ENCODE measurements around the gene DPP4. TPM values are rescaled to one million over a fixed set of nuclear protein-coding genes. Genes with fewer than 3 reads are reported as not detected.

DPP4 gene
- total and polyA plus RNA-seq, 4 experiments from 2014 or later = 38.5 to 124 (median 72.5) TPM

- H3K4me1 Mint-ChIP-seq = peaks cover 54 to 93% (median 76%) of the 10 kb centered on the region in 4 donors
- H3K4me3 ChIP-seq (ENCODE audit: low read length in 2 of 2) = no peak overlapping the region
- H3K9me3 Mint-ChIP-seq = peaks cover 0 to 2% (median 0%) of the 10 kb centered on the region in 8 donors
- H3K27ac Mint-ChIP-seq = peak overlapping the region; percentile 86 to 97 (median 96)
- peaks cover 71% of the 10 kb centered on the region for H3K4me1 ChIP-seq (ENCODE audit: insufficient read depth, low read length)
- intact Hi-C loops (cut with micrococcal nuclease) = no loop called here
- H3K27me3 ChIP-seq (ENCODE audit: insufficient read depth, low read length) = no peaks in the 10 kb centered on the region
- ChIA-PET POLR2A (ENCODE audit: partially characterized antibody) (interaction anchor here (1.6 to 8.4 kb wide), 3 partner anchors 10 to 110 kb away, joined by 3 to 114 read pairs (median 33); partner anchors contain the start of gene DPP4), CTCF (ENCODE audit: partially characterized antibody) (interaction anchor here (0.9 to 1.6 kb wide), 3 partner anchors 11 to 55 kb away, joined by 3 to 4 read pairs (median 3); partner anchors contain the start of gene DPP4)
- H3K27ac ChIP-seq (ENCODE audit: low read depth, low read length) = peak overlapping the region; percentile 56
- H3K9me3 ChIP-seq (ENCODE audit: control insufficient read depth in 1 of 2, low read length in 2 of 2) = no peaks in the 10 kb centered on the region
- no peaks in the 10 kb centered on the region for H3K27me3 Mint-ChIP-seq
- H3K4me3 Mint-ChIP-seq = peak overlapping the region in 7 of 8 donors; percentile 77 to 90 (median 86)
- peaks cover 13 to 21% of the 10 kb centered on the region in 2 donors for H3K36me3 Mint-ChIP-seq
- H3K36me3 ChIP-seq (ENCODE audit: insufficient read depth, low read length) = no peaks in the 10 kb centered on the region
- DNase-seq = no peak
These were observed 11.5 kb downstream of the DPP4 start for GRCh38 chr2:162062559-162062958.

DNA sequence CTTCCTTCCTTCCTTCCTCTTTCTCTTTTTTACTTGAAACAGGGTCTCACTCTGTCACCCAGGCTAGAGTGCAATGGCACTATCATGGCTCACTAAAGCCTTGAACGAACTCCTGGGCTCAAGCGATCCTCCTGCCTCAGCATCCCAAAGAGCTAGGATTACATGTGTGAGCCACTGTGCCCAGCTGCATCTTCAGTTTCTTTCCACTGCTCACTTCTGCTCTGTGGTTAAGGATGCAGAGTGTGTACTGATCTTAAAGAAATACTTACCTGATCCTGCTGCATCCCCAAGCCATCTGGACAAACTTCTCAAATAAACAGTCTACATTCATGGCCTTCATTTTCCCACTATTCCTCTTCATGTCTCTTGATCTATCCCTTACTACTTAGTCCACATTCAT is 13.0 kb downstream of the DPP4 start:
- H3K36me3 Mint-ChIP-seq = peaks cover 12 to 13% of the 10 kb centered on the region in 2 donors
- peak overlapping the region; percentile 43 to 91 (median 81) for H3K27ac Mint-ChIP-seq
- H3K27me3 Mint-ChIP-seq = no peaks in the 10 kb centered on the region
- peaks cover 64 to 93% (median 81%) of the 10 kb centered on the region in 4 donors for H3K4me1 Mint-ChIP-seq
- Histone ChIP-seq H3K9me3 (ENCODE audit: control insufficient read depth in 1 of 2, low read length in 2 of 2) (no peaks in the 10 kb centered on the region), H3K36me3 (ENCODE audit: insufficient read depth, low read length) (no peaks in the 10 kb centered on the region), H3K27ac (ENCODE audit: low read depth, low read length) (no peak overlapping the region), H3K27me3 (ENCODE audit: insufficient read depth, low read length) (no peaks in the 10 kb centered on the region), H3K4me1 (ENCODE audit: insufficient read depth, low read length) (peaks cover 86% of the 10 kb centered on the region), H3K4me3 (ENCODE audit: low read length in 2 of 2) (no peak overlapping the region)
- H3K9me3 Mint-ChIP-seq = peaks cover 0 to 2% (median 0%) of the 10 kb centered on the region in 8 donors
- intact Hi-C loops (cut with micrococcal nuclease) = no loop called here
- CTCF ChIA-PET (ENCODE audit: partially characterized antibody) = interaction anchor here (1.0 to 6.9 kb wide), 3 partner anchors 13 to 104 kb away, joined by 3 to 60 read pairs (median 3); partner anchors contain the start of gene DPP4
- DNase-seq = no peak
- POLR2A ChIA-PET (ENCODE audit: partially characterized antibody) = interaction anchor here (0.6 to 8.4 kb wide), 4 partner anchors 10 to 1726 kb away, joined by 3 to 114 read pairs (median 20); partner anchors contain the start of gene DPP4
- H3K4me3 Mint-ChIP-seq = peak overlapping the region in 7 of 8 donors; percentile 3 to 62 (median 17)

DNA sequence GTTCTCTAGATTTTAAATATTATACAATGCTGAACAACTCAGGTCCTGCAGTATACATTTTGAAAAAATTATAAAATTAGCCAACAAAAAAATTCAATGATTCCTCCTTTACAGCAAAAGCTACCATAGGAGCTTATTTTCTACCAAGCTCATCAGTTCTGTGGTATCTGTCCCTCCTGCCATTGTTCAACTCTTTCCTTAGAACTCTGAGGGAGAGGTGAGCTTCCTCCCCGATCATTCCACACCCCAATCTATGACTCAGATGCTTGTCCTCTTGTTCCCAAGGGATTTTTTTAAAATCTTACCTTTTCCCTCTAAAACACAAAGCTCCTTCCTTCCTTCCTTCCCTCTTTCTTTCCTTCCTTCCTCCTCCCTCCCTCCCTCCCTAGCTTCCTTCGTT is 13.5 kb downstream of the DPP4 start:
- ChIA-PET POLR2A (ENCODE audit: partially characterized antibody) (interaction anchor here (1.4 to 8.4 kb wide), 3 partner anchors 10 to 48 kb away, joined by 3 to 114 read pairs (median 37); partner anchors contain the start of gene DPP4), CTCF (ENCODE audit: partially characterized antibody) (interaction anchor here (6.9 kb wide), 1 partner anchor 13 kb away, joined by 60 read pairs; the partner anchor contains the start of gene DPP4)
- peak overlapping the region in 6 of 8 donors; percentile 7 to 67 (median 52) for H3K4me3 Mint-ChIP-seq
- Histone ChIP-seq H3K4me1 (ENCODE audit: insufficient read depth, low read length) (peaks cover 86% of the 10 kb centered on the region), H3K9me3 (ENCODE audit: control insufficient read depth in 1 of 2, low read length in 2 of 2) (no peaks in the 10 kb centered on the region), H3K27me3 (ENCODE audit: insufficient read depth, low read length) (no peaks in the 10 kb centered on the region), H3K4me3 (ENCODE audit: low read length in 2 of 2) (no peak overlapping the region), H3K36me3 (ENCODE audit: insufficient read depth, low read length) (no peaks in the 10 kb centered on the region), H3K27ac (ENCODE audit: low read depth, low read length) (no peak overlapping the region)
- H3K4me1 Mint-ChIP-seq = peaks cover 69 to 93% (median 85%) of the 10 kb centered on the region in 4 donors
- H3K9me3 Mint-ChIP-seq = peaks cover 0 to 2% (median 0%) of the 10 kb centered on the region in 8 donors
- no peaks in the 10 kb centered on the region for H3K27me3 Mint-ChIP-seq
- peak overlapping the region in 4 of 7 donors; percentile 15 to 87 (median 79) for H3K27ac Mint-ChIP-seq
- DNase-seq = no peak
- H3K36me3 Mint-ChIP-seq = peaks cover 12 to 14% of the 10 kb centered on the region in 2 donors
- intact Hi-C loops (cut with micrococcal nuclease) = no loop called here

DNA sequence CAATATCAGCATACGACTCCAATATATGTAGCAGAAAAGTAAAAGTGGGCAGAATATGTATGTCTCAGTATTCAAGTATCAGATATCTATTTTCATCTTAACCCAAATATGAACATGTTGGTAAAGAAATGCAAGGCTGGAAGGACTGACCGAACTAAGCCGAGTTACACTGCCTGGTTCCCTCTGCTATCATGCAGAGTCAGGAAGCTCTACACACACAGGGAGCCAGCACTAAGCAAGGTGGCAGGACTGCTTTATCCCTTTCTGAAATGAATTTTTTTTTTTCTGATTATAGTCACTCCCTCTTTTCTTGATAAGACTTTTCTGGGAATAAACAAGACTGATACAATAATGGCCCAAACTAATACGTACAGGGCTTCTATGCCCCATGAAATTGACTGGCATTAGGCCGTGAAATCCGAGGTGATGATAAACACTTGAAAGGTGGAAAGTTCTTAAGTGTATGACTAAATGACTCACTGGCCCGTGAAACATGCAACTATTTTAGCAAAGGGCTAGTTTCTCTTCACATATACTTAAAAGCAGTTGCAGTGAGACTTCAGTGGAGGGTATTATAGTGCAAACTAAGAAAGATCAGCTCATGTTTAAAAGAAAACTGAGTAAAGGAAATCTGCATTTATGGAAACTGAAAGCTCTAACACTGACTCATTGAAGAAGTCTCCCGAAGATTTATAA is 14.9 kb downstream of the DPP4 start:
- Histone ChIP-seq H3K27ac (ENCODE audit: low read depth, low read length) (peak overlapping the region; percentile 41), H3K4me1 (ENCODE audit: insufficient read depth, low read length) (peaks cover 84% of the 10 kb centered on the region), H3K36me3 (ENCODE audit: insufficient read depth, low read length) (no peaks in the 10 kb centered on the region), H3K4me3 (ENCODE audit: low read length in 2 of 2) (peak overlapping the region in 1 of 2 donors; percentile 4), H3K9me3 (ENCODE audit: control insufficient read depth in 1 of 2, low read length in 2 of 2) (no peaks in the 10 kb centered on the region), H3K27me3 (ENCODE audit: insufficient read depth, low read length) (no peaks in the 10 kb centered on the region)
- peaks cover 0 to 2% (median 0%) of the 10 kb centered on the region in 8 donors for H3K9me3 Mint-ChIP-seq
- intact Hi-C loops (cut with micrococcal nuclease) = loop anchor here (1.0 kb wide), 2 partner anchors 15 to 48 kb away; partner anchors contain the start of gene DPP4
- H3K36me3 Mint-ChIP-seq = peaks cover 11% of the 10 kb centered on the region in 2 donors
- POLR2A ChIA-PET (ENCODE audit: partially characterized antibody) = interaction anchor here (0.8 to 8.4 kb wide), 10 partner anchors 9 to 75 kb away, joined by 3 to 114 read pairs (median 4); partner anchors contain the start of gene DPP4
- H3K4me3 Mint-ChIP-seq = peak overlapping the region; percentile 75 to 91 (median 84)
- peaks cover 68 to 91% (median 80%) of the 10 kb centered on the region in 4 donors for H3K4me1 Mint-ChIP-seq
- H3K27me3 Mint-ChIP-seq = no peaks in the 10 kb centered on the region
- CTCF ChIA-PET (ENCODE audit: partially characterized antibody) = interaction anchor here (1.0 to 6.9 kb wide), 6 partner anchors 10 to 111 kb away, joined by 3 to 60 read pairs (median 4); partner anchors contain the start of gene DPP4
- H3K27ac Mint-ChIP-seq = peak overlapping the region; percentile 82 to 94 (median 91)
- DNase-seq = peak in 2 of 5 donors; percentile 16 to 47

DNA sequence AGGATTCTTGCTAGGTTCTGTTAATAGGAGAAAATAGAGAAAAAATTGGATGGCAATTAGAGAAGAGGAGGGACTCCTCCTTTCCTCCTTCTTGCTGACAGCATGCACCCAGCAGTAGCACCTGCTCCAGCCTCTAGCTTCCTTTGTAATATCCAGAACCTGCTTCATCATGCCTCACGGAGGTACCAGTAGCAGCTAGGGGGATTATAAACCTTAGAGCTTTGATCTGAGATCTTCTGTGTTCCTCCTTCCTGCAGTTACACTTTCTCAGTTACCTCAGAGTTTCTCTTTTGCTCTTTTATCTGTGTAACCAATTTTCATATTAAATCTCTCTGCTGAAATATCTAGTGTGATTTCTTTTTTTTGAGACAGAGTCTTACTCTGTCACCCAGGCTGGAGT is 16.6 kb downstream of the DPP4 start:
- peak overlapping the region in 1 of 2 donors; percentile 6 for H3K4me3 ChIP-seq (ENCODE audit: low read length in 2 of 2)
- H3K9me3 ChIP-seq (ENCODE audit: control insufficient read depth in 1 of 2, low read length in 2 of 2) = no peaks in the 10 kb centered on the region
- POLR2A ChIA-PET (ENCODE audit: partially characterized antibody) = interaction anchor here (0.8 to 8.4 kb wide), 7 partner anchors 12 to 111 kb away, joined by 3 to 114 read pairs (median 9); partner anchors contain the start of gene DPP4
- H3K27me3 ChIP-seq (ENCODE audit: insufficient read depth, low read length) = no peaks in the 10 kb centered on the region
- no peaks in the 10 kb centered on the region for H3K27me3 Mint-ChIP-seq
- no peaks in the 10 kb centered on the region for H3K36me3 ChIP-seq (ENCODE audit: insufficient read depth, low read length)
- peak overlapping the region; percentile 82 to 95 (median 91) for H3K27ac Mint-ChIP-seq
- peaks cover 54 to 89% (median 69%) of the 10 kb centered on the region in 4 donors for H3K4me1 Mint-ChIP-seq
- peaks cover 67% of the 10 kb centered on the region for H3K4me1 ChIP-seq (ENCODE audit: insufficient read depth, low read length)
- CTCF ChIA-PET (ENCODE audit: partially characterized antibody) = interaction anchor here (2.7 to 6.9 kb wide), 2 partner anchors 16 to 46 kb away, joined by 11 to 60 read pairs; partner anchors contain the start of gene DPP4
- H3K4me3 Mint-ChIP-seq = peak overlapping the region in 7 of 8 donors; percentile 60 to 91 (median 72)
- H3K36me3 Mint-ChIP-seq = peaks cover 13 to 17% of the 10 kb centered on the region in 2 donors
- H3K9me3 Mint-ChIP-seq = peaks cover 0 to 2% (median 0%) of the 10 kb centered on the region in 8 donors
- intact Hi-C loops (cut with micrococcal nuclease) = no loop called here
- peak overlapping the region; percentile 14 for H3K27ac ChIP-seq (ENCODE audit: low read depth, low read length)
- peak in 2 of 5 donors; percentile 15 to 33 for DNase-seq

GRCh38 chr2:162056796-162057399 is 17.1 kb downstream of the DPP4 start:
- peak overlapping the region in 4 of 8 donors; percentile 1 to 91 (median 61) for H3K4me3 Mint-ChIP-seq
- peak overlapping the region in 5 of 7 donors; percentile 11 to 91 (median 82) for H3K27ac Mint-ChIP-seq
- intact Hi-C loops (cut with micrococcal nuclease) = no loop called here
- no peak for DNase-seq
- H3K27me3 Mint-ChIP-seq = no peaks in the 10 kb centered on the region
- peak overlapping the region in 1 of 2 donors; percentile 6 for H3K4me3 ChIP-seq (ENCODE audit: low read length in 2 of 2)
- H3K9me3 ChIP-seq (ENCODE audit: control insufficient read depth in 1 of 2, low read length in 2 of 2) = no peaks in the 10 kb centered on the region
- POLR2A ChIA-PET (ENCODE audit: partially characterized antibody) = interaction anchor here (0.8 to 8.4 kb wide), 6 partner anchors 12 to 110 kb away, joined by 3 to 114 read pairs (median 9); partner anchors contain the start of gene DPP4
- H3K4me1 ChIP-seq (ENCODE audit: insufficient read depth, low read length) = peaks cover 66% of the 10 kb centered on the region
- CTCF ChIA-PET (ENCODE audit: partially characterized antibody) = interaction anchor here (1.2 to 6.9 kb wide), 3 partner anchors 17 to 49 kb away, joined by 3 to 60 read pairs (median 11); partner anchors contain the start of gene DPP4
- H3K27ac ChIP-seq (ENCODE audit: low read depth, low read length) = peak overlapping the region; percentile 14
- H3K4me1 Mint-ChIP-seq = peaks cover 56 to 91% (median 71%) of the 10 kb centered on the region in 4 donors
- no peaks in the 10 kb centered on the region for H3K27me3 ChIP-seq (ENCODE audit: insufficient read depth, low read length)
- H3K36me3 ChIP-seq (ENCODE audit: insufficient read depth, low read length) = no peaks in the 10 kb centered on the region
- peaks cover 0 to 2% (median 0%) of the 10 kb centered on the region in 8 donors for H3K9me3 Mint-ChIP-seq
- H3K36me3 Mint-ChIP-seq = peaks cover 15 to 19% of the 10 kb centered on the region in 2 donors

Measured in CD4-positive, alpha-beta memory T cell (primary cell).